SK-N-SH treated with all-trans-retinoic acid at 6 μM for 48 hours (cell line): ENCODE results near the gene TALDO1.

ENCODE experiments used
- ARNTL ChIP-seq: fragments of 450-650 bp; formaldehyde crosslinking; IDR thresholded peaks from 2 replicates; pipeline ENCODE4 v1.5.0; 2020; ENCODE audit warnings: low read depth, mild to moderate bottlenecking, moderate library complexity, borderline replicate concordance
- CSDC2 ChIP-seq: fragments of 250-450 bp; sonication (Bioruptor Pico); IDR thresholded peaks from 2 replicates; pipeline ENCODE4 v1.5.0; 2020; ENCODE audit warnings: mild to moderate bottlenecking, moderate library complexity
- GLIS3 ChIP-seq: fragments of 250-450 bp; sonication (Bioruptor Pico); IDR thresholded peaks from 2 replicates; pipeline ENCODE4 v1.5.0; 2020; ENCODE audit warnings: mild to moderate bottlenecking, moderate library complexity
- PATZ1 ChIP-seq: fragments of 250-450 bp; sonication (Bioruptor Pico); IDR thresholded peaks from 2 replicates; pipeline ENCODE4 v1.8.0; 2020; ENCODE audit warnings: mild to moderate bottlenecking, moderate library complexity, borderline replicate concordance
- RARB ChIP-seq: fragments of 250-450 bp; sonication (Bioruptor Pico); IDR thresholded peaks from 2 replicates; pipeline ENCODE4 v1.8.0; 2021; ENCODE audit warnings: mild to moderate bottlenecking, moderate library complexity
- SNAI2 ChIP-seq: fragments of 250-450 bp; sonication (Bioruptor Pico); IDR thresholded peaks from 2 replicates; pipeline ENCODE4 v1.5.0; 2020; ENCODE audit warnings: mild to moderate bottlenecking, moderate library complexity
- TCF4 ChIP-seq: fragments of 250-450 bp; sonication (Bioruptor Pico); IDR thresholded peaks from 2 replicates; pipeline ENCODE4 v1.8.0; 2021; ENCODE audit warnings: mild to moderate bottlenecking, moderate library complexity, borderline replicate concordance
- TOX ChIP-seq: fragments of 250-450 bp; sonication (Bioruptor Pico); IDR thresholded peaks from 2 replicates; pipeline ENCODE4 v1.8.0; 2021; ENCODE audit warnings: mild to moderate bottlenecking, moderate library complexity, borderline replicate concordance
- TSHZ2 ChIP-seq: fragments of 250-450 bp; sonication (Bioruptor Pico); IDR thresholded peaks from 2 replicates; pipeline ENCODE4 v1.5.0; 2020; ENCODE audit warnings: mild to moderate bottlenecking, moderate library complexity
- ZC3H10 ChIP-seq: fragments of 250-450 bp; sonication (Bioruptor Pico); IDR thresholded peaks from 2 replicates; pipeline ENCODE4 v1.5.1; 2021; ENCODE audit warnings: mild to moderate bottlenecking, moderate library complexity
- ZFP30 ChIP-seq: fragments of 450-650 bp; formaldehyde crosslinking; IDR thresholded peaks from 2 replicates; pipeline ENCODE4 v1.5.0; 2022; ENCODE audit warnings: mild to moderate bottlenecking, moderate library complexity
- ZNF8 ChIP-seq: fragments of 450-650 bp; formaldehyde crosslinking; IDR thresholded peaks from 2 replicates; pipeline ENCODE4 v1.5.0; 2020; ENCODE audit warnings: mild to moderate bottlenecking, moderate library complexity

- no peak for TF ChIP-seq ZNF8 (CRISPR knock-in tag)
- no peak for TF ChIP-seq ZC3H10 (CRISPR knock-in tag)
- no peak for TF ChIP-seq ZFP30 (CRISPR knock-in tag)
- no peak for TF ChIP-seq RARB (CRISPR knock-in tag)
- TF ChIP-seq TSHZ2 (CRISPR knock-in tag): no peak
- TF ChIP-seq TCF4: no peak
- no peak for TF ChIP-seq ARNTL
- TF ChIP-seq SNAI2: no peak
- TF ChIP-seq PATZ1 (CRISPR knock-in tag): no peak
- no peak for TF ChIP-seq CSDC2 (CRISPR knock-in tag)
- no peak for TF ChIP-seq TOX (CRISPR knock-in tag)
- no peak for TF ChIP-seq GLIS3 (CRISPR knock-in tag)
These were observed 39.3 kb upstream of the TALDO1 start for GRCh38 chr11:707817-708420.
